AML-193 (cell line): ENCODE measurements around the gene CUL1.

Source experiments
- DNase-seq, 2 experiments: peaks; one replicate each; lab custom pipeline; 2025; lab: John Stamatoyannopoulos, UW

The CUL1 gene

DNA sequence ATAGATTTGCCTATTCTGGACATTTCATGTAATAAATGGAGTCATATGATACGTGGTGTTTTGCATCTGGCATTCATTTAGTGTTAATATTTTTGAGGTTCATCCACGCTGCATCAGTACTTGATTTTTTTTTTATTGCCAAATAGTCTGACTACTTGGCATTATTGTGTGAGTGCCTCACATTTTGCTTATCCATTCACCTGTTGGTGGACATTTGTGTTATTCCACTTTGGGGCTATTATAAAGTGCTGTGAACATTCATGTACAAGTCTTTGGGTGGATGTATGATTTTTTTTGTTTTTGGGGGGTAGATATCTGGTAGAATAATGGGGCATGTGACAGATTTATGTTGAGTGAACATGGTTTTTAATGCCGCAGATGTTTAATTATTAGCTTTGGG lies 19.7 kb downstream of the CUL1 start:
- DNase-seq: no peak

DNA sequence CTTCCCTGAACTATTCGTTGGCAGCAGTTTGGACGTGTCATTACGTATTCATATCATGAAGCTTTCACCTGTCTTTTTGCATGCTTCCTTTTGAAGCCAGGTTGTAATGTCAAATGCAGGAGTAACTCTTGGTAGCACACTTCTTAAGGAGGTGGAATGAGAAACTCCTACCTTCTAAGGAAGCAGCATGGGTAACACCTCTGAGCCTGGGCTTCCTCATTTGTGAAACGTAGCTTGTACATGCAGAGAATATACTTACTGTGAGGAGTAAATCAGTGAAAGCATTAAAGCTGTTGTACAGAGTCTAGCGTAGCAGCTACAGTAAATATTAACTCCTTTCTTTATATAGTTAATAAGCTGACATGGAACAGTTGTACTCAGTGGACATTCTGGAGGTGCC lies 21.1 kb downstream of the CUL1 start:
- DNase-seq: no peak

DNA sequence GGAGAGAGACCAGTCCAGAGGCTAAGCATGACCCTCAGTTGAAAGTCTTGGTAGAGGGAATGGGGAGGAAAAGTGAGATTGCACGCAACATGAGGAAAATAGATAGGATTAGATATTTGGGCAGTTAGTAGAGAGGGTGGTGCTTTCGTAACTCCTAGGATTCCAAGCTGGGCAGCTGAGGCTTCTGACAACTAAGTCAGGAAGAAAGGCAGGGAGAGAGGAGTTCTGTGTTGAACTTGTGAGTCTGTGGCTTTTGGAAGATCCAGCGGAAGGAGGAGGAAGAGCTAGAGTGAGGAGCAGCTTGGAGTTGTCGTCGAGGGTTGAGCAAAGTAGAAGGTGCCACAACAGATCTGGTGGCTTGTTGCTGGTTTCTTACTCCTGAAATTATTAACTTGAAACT lies 21.8 kb downstream of the CUL1 start:
- DNase-seq: no peak

DNA sequence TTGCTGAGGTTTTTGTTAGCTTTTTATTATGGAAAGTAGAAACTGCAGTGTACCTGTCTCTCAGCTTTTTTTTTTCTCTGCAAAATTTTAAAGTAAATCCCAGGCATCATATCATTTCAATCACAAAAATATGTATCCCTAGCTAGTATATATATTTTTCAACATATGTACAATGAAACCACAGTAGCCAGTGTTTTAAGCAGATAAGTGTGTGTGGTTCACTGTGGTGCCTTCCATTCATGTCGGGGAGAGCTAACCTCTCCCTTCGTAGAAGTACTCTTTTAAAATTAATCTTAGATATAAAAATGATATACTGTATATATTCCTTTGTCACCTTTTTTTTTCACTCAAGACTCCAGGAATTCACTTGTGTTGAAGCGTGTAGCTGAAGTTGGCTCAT lies 22.7 kb downstream of the CUL1 start:
- DNase-seq: no peak

DNA sequence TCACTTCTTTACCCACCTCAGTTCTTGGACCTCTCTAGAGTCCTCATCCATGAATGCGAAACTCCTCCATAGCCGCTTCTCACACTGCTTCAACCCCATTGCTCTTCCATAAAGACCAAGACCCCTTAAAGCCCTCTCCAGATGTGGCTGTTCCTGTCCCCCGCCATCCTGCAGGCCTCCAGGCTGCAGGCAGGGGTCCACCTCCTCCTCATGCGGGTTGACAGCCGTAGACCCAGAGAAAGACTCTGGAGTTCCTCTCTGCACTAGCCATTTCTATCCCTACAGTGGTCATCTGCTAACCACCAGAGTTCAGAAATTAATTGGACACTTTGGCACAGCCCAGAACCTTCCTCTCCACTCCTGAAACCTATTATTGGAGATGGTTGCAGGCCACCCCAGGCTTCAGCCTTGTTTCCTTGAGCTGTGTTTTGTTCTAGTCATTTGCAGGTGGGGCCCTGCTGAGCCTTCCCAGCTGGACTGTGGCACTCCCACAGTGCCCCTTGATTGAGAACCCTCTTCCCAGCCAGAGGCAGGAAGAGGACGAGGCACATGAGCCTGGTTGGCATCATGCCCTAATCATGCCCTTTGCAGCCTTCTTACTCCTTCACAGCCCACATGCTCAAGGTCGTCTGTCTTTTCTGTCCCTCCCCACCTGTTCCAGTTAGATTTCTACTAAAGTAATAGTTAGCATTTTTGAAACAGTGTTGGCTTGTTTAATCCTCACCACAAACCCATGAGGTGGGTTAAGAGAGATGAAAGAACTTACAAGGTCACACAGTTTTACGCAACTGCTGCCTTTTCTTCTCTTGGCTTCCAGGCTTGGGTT lies 23.9 kb downstream of the CUL1 start:
- no peak for DNase-seq

DNA sequence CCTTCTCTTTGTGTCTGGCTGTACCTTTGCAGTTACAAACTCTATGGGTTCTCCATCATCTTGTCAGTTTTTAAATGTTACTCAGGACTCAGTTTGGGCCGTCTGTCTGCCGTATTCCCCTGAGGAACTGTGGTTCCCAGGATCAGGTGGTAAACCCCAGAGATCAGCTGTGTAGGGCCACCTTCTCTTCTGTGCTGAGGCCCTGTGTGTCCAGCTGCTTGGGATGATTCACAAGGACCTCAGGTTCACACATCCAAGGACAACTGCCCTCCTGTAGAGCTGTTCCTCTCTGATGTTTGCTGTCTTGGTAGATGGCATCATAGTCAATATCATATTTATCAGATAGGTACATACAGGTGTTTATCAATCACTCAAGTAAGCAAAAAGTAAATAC lies 24.5 kb downstream of the CUL1 start:
- no peak for DNase-seq

DNA sequence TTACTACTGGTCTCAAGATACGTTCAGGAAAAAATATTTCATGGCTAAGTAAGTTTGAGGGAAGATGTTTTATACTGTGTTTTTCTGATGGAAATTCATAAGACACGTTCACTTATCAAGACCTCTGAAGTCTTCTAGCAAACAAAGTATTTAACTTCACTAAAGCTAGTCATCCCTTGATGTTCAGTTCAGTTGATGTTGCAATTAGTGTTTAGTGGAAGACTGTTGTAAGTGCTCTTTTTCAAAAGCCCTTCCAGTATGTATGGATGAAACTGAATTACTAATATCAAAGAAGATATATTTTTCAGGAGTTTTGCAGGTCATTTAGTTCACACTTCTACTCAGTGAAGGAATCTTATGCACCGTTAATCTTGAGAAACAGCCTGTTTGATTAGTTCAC lies 25.1 kb downstream of the CUL1 start:
- DNase-seq: peak; percentile 30 to 32

DNA sequence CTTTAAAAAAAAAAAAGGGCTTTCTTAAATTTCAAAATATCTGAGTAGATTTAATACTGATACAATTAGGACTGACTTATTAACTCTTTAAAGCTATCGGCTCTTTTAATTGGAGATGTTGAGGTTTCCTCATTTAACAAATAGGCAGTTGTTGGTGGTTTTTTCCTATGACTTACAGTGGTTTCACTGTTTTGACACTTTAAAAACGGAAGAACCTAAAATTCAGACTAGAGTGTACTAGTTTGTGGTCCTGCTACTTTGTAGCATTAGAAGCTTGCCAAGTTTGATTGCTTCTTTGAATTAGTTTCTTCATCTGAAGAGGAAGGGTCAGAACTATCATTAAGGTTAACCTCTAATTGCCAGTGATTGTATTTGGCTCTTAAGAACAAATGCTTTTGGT lies 27.7 kb downstream of the CUL1 start:
- DNase-seq: peak; percentile 45 to 50

DNA sequence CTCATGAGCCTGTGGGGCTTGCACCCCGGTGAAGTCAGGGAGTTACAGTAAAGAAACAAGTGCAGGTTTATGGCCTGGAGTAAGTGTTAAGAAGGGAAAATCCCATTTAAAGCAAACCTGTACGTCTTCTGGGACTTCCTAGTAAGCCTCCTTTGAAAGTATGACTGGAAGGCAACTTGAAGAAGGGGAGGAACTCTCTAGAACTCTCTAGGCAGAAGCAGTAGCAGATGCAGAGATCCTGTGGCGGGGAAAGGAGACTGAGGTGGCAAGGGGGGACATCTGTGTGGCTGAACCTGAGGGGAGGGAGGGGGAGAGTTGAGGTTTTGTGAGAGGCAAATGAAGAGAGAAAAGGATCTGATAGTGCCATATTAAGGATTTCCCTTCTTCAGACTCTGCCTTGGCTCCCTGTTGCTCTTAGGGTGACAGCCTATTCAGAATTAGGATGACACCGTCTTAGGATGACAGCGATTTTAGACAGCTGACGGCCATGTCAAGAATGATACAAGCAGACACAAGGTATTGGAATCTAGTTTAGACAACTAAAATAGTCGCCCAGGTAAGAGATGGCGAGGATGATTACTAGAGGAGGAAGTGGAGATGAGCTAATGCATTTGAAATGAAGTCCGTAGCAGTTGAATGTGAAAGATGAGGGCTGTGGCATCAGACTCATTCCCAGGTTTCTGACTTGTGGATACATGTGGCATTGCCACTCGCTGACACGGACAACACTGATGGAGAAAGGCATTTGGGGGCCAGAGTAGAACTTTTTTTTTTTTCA lies 29.0 kb downstream of the CUL1 start:
- no peak for DNase-seq

DNA sequence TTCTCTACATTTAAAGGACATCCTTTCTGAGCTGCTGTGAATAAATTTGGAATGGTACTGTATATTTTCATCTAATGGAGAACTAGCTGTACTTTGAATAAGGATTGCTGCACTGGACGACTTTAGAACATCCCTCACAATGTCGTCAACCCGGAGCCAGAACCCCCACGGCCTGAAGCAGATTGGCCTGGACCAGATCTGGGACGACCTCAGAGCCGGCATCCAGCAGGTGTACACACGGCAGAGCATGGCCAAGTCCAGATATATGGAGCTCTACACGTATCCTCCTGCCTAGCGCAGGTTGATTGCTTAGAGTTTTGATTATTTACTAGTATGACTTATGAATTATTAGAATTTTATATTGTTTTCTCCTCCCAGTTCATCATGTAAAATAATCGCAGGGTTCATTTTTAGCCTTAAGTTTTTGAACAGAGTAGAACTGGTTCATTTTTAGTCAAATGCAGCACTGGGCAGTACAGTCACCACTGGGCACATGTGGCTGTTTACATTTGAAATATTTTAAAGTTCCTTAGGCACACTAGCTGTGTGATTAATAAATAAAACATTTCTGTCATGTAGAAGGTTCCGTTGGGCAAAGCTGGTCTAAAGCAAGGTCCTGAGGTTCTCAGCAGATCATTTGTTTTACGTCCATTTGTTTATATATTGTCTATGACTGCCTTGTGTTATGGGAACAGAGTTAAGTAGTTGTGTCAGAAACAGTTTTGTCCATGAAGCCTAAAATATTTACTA lies 31.5 kb downstream of the CUL1 start:
- DNase-seq: no peak

DNA sequence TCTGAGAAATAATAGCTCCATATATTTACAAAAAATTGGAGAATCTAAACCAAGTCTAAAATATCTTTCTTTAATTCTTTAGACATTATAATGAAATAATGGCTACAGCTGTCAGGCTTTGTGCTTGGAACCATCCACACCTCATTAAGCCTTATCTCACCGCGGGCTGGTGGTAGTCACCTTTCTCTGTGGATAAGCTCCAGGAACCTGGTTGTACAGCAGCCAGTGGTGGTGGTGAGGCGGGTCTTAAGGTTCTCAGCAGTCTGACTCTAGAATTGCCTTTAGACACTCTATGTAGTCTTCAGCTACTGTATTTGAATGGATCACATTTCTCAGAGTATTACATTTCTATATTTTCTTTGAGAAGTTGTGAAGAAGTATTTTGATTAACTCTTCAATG lies 34.2 kb downstream of the CUL1 start:
- no peak for DNase-seq

DNA sequence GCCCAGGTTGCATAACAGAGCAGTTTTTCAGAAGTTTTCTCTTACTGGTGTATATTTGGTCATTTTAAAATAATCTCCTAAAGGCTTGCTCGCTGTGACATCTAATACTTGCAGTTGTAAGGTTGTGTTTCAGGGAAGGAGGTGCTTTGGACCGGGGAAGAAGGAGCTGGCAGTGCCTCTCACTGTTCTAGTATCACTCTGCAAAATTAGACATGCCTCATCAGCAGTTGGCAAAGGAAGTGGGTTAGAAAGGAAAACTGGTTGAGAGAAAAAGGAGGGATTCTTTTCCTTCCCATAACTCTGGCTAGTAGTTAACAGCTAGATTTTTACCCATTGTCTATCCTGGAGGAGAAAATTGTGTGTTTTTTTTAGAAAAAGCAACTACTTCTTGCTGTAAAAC lies 34.8 kb downstream of the CUL1 start:
- DNase-seq: no peak

DNA sequence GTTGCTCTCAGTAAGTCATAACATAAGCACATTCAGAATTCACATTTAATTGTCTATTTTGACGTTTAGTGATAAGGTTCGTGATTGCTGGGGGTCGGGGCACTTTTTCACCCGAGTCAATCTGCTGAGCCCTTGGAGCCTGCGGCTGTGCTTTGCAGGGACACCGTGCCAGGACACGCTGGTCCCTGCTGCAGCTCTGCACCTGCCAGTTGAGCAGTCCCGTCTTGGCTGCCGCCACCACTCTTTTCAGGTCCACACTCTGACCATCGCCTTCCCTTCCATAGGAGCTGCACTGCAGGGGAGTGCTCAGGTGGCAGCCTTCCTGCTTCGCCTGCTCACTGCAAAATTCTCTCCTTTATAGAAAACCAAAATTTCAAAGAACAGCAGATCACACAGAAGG lies 36.4 kb downstream of the CUL1 start:
- no peak for DNase-seq

DNA sequence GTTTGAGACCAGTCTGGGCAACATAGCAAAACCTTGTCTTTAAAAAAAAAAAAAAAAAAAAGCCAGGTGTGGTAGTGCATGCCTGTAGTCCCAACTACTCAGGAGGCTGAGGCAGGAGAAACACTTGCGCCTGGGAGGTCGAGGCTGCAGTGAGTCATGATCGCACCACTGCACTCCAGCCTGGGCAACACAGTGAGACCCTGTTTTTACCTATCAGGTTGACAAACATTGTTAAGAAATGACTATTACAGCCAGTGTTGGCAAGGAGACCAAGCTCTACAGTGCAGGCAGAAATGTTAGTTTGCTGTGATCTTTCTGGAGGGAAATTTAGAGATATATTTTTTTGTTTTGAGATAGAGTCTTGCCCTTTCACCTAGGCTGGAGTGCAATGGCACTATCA lies 37.3 kb downstream of the CUL1 start:
- DNase-seq: no peak

DNA sequence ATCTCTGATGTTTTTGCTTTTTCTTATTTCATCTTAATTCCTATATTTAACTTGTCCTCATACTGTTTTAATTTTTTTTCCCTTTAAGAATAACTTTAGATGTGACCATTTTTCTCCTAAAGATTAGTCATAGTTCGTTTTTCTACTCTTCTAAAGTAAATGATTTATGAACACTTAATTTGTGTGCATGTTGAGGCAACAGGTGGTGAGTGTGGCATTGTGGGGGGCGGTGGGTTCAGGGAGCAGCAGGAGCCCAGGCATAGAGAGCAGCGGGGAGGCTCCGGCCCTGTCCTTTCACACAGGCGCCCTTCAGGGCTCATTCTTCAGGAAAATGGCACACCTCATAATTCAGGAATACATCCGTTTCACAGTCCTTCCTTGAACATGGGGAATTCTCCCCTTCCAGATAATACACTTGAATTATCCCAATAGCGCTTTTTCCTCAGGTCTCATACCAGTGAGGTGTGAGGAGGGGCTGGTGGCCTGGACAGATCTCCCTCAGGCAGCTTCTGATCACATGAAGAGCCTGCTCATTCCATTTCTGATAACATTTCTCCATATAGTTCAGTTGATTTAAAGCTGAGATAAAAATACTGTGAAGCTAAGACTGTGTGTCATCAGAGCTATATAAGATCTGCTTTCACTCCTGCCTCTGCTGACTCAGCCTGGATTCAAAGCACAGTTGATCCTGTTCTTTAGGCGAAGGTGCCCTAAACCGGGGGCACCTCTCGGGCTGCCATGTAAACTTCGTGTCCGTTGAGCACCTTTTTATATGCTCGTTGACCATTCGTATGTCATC lies 40.2 kb downstream of the CUL1 start:
- no peak for DNase-seq

DNA sequence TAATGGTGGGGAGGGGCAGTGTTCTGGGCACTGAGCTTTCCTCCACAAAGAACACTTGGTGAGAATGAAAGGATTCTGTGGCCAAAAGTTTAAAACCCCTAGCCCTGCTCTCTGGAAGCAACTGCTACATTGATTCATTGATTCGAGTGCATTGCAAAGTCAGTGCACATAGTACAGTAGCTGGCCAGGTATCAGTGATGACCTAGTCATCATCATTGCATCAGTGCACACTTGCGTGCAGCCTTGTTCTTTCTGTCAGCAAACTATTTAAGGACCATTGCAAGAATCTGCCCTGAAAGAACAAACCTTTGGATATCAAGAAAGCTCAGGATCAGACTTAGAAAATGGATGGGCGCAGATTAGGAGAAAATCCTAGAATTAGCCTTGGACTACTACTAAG lies 47.4 kb downstream of the CUL1 start:
- DNase-seq: no peak

DNA sequence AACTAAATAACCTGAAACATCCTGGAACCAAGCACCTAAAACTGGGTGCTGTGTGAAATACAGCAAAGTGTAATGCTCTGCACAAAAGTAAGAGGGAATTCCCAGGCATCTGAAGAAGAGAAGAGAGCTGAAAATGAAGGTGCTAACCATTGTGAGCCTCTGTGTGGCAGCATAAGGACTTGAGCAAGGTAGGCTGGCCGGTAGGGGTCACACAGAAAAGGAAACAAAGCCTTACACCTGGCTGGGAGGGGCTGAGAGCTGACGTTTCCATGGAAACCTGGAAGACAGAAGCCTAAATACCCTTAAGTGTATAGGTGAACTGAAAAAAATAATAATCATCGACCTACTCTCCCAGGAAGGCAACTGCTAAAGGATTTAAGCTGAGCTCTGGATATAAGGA lies 48.6 kb downstream of the CUL1 start:
- DNase-seq: no peak

DNA sequence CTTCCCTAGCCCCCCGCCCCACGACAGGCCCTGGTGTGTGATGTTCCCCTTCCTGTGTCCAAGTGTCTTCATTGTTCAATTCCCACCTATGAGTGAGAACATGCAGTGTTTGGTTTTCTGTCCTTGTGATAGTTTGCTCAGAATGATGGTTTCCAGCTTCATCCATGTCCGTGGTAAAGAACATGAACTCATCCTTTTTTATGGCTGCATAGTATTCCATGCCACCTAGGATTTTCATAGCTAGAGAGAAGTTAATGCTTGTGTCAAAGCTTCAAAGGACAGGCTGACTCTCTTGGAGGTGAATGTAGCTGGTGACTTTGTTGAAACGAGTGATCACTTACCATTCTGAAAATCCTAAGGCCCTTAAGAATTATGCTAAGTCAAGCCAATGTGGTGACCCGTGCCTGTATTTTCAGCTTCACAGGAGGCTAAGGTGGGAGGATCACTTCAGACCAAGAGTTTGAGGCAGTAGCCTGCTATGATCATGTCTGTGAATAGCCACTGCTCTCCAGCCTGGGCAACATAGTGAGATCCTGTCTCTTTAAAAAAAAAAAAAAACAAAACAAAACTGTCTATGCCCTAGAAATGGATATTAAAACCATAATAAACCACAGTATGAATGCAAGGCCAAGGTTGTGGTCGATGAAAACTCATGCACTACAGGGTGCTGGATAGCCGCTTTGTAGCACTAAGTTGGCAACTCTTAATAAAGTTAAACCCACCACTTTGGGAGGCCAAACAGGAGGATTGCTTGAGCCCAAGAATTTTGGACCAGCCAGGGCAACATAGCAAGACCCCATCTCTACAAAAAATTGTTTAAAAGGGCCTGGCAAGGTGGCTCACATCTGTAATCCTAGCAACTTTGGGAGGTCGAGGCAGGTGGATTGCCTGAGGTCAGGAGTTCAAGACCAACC lies 52.0 kb downstream of the CUL1 start:
- DNase-seq: no peak

DNA sequence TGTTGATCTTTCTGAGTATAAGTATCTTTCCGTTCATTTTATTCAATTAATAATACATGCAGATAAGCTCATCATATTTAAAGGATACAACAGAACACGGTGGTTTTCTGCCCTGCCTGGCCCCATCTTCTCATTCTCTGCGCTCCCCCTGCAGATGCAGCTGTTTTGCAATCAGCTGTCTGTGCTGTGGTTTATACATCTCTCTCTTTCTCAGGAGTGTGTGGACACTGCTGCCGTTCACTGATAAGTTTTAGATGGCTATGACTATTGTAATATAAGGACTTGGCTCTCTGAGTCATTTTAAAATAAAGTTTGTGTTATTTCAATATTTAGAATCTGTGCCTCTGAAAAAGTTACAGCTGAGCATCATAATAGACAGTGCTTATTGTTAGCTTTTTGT lies 54.5 kb downstream of the CUL1 start:
- no peak for DNase-seq

DNA sequence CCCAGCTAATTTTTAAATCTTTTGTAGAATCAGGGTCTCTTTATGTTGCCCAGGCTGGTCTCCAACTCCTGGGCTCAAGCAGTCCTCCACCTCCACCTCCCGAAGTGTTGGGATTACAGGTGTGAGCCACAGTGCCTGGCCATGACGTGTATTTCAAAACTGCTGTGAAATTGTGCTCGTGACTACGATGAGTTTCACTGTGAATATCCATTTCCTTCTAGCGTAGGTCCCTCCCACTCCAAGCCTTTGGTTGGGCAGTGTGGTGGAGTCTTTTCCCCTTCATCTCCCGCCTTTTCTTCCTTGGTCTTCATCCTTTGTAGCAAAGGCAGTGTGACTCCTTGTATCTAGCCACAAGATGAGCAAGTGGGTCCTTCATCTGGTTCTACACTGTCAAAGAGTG lies 56.2 kb downstream of the CUL1 start:
- no peak for DNase-seq
